Epithelial cell of esophagus (primary cell): Measurements from ENCODE around the gene DHRS7.

Experiments used
- DNase-seq: peaks from one replicate; pipeline ENCODE4 v3.0.0; 2010; ENCODE audit warnings: low read depth
- H3K4me3 ChIP-seq: 2 replicates; pipeline ENCODE4 v1.5.1; 2011; ENCODE audit warnings: mild to moderate bottlenecking, low read length, control low read depth
- CTCF ChIP-seq: IDR thresholded peaks from 2 replicates; pipeline ENCODE4 v1.5.1; 2011; ENCODE audit warnings: low read depth, mild to moderate bottlenecking, low read length, control low read depth, inconsistent platforms; ENCODE audit not compliant: insufficient read depth; ENCODE audit errors: missing control alignments

DHRS7 gene

GRCh38 chr14:60151715-60152114, 13.5 kb downstream of the DHRS7 start:
- no peak for TF ChIP-seq CTCF
- no peak overlapping the region for H3K4me3 ChIP-seq
- DNase-seq, result peak; percentile 97

- H3K4me3 ChIP-seq, result no peak overlapping the region
- TF ChIP-seq CTCF, result no peak
- DNase-seq, result peak; percentile 16
These were observed 30.5 kb downstream of the DHRS7 start for GRCh38 chr14:60134702-60135101.

- peak; percentile 44 for DNase-seq
These were observed 31.7 kb downstream of the DHRS7 start for GRCh38 chr14:60133487-60133886.

GRCh38 chr14:60125918-60126317, 39.3 kb downstream of the DHRS7 start:
- H3K4me3 ChIP-seq, result no peak overlapping the region
- TF ChIP-seq CTCF, result no peak
- DNase-seq, result no peak

More at GRCh38 chr14:60133487-60133886, 31.7 kb downstream of the DHRS7 start:
- no peak overlapping the region for H3K4me3 ChIP-seq
- TF ChIP-seq CTCF, result no peak

- no peak for TF ChIP-seq CTCF
- no peak overlapping the region for H3K4me3 ChIP-seq
- DNase-seq, result peak; percentile 91
These were observed 49.0 kb downstream of the DHRS7 start for GRCh38 chr14:60116181-60116580.

- no peak for DNase-seq
- TF ChIP-seq CTCF, result no peak
- no peak overlapping the region for H3K4me3 ChIP-seq
These were observed 50.3 kb downstream of the DHRS7 start for GRCh38 chr14:60114881-60115280.

- no peak overlapping the region for H3K4me3 ChIP-seq
- no peak for TF ChIP-seq CTCF
- DNase-seq, result no peak
These were observed 53.5 kb downstream of the DHRS7 start for GRCh38 chr14:60111732-60112131.
